ENCODE measurements around the gene TGDS.
A peak's percentile ranks its signal among the peaks of the same experiment; 100 is the strongest.
"Not testable (repeated sequence)": the region's sequence is repeated elsewhere in the genome, so short reads cannot be mapped to it uniquely, and the experiment has no call there.

TGDS gene

DNA sequence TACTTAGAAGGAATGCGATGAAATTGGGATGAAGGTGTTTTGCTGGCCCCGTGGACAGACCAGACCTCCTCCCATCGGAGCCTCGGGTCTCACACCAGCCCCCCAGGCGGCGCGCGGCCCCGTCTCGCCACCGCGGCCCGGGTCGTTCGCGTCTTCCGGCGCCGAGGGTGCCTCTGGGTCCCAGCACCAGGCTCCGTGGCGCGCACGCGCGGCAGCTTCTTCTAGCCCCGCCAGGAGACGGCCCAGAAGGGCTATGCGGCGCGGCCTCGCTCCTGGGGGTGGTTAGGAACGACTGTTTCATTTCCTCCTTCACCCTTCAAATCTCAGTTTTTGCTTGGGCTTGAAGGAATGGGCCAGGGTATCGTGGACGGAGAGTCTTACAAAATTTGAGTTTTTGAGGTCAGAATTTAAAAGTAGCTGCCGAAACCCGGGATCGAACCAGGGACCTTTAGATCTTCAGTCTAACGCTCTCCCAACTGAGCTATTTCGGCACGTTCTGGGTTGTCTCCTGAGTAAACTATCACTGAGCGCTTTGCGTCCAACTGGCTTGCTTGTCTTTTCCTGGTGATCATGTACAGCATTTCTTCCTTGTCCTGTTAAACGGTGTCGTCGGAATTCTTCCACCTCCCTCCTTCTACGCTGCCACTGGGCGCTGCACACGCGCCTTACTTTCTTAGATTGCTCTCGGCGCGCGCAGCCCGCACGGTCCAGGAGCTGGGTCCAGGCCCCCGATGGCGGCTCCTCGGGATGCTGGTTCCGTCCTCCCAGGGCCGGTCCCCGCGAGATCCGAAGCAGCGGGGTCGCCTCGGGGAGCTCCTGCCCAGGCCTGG, 46.5 kb downstream of the TGDS start:
- DNase-seq, result peak; percentile 83

DNA sequence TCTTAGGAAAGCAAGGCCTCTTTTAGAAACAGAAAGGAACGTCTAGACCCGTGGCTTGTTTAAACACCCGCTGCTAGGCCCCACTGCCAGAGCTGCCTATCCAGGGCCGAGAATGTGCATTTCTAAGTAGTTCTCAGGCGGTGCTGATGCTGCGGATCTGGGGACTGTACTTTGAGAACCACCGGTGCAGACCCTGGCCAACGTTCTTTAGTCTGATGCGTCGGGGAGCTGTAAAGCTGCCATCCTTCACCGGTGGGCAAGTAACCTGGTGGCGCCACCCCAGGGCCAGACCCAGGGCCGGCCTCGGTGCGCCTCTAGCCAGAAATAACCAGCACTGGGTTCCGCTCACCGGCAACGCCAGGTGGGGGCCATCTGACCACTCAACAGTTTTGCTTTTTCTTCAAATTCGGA, 47.1 kb downstream of the TGDS start:
- DNase-seq, result peak; percentile 76

GRCh38 chr13:94548382-94548781, 47.6 kb downstream of the TGDS start:
- no peak for DNase-seq

- no peak for DNase-seq
These were observed 49.7 kb downstream of the TGDS start for GRCh38 chr13:94546061-94546839.

DNA sequence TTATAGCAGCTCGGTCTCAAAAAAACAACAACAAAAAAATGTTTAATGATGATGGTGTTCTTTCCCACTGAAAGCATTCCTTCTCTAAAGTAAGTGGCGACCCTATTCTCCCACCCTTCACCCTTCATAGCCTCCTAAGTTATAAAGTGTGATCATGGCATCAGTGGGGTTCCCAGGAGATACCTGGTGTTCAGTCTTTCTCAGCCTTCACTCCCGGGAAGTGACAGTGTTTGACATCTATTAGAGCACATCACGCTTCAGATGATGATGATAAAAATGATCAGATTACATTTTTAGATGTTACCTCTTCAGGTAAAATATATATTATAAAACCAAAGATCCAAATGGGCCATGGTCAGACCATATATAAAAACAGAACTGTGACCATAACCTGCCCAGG, 51.0 kb downstream of the TGDS start:
- DNase-seq, result no peak

- no peak for DNase-seq
These were observed 53.0 kb downstream of the TGDS start for GRCh38 chr13:94542917-94543316.

GRCh38 chr13:94537740-94538630, 58.0 kb downstream of the TGDS start:
- no peak for DNase-seq

GRCh38 chr13:94535775-94536174, 60.2 kb downstream of the TGDS start:
- no peak for DNase-seq

- DNase-seq, result no peak
These were observed 60.7 kb downstream of the TGDS start for GRCh38 chr13:94535231-94535630.

GRCh38 chr13:94534166-94534565, 61.8 kb downstream of the TGDS start:
- no peak for DNase-seq

DNA sequence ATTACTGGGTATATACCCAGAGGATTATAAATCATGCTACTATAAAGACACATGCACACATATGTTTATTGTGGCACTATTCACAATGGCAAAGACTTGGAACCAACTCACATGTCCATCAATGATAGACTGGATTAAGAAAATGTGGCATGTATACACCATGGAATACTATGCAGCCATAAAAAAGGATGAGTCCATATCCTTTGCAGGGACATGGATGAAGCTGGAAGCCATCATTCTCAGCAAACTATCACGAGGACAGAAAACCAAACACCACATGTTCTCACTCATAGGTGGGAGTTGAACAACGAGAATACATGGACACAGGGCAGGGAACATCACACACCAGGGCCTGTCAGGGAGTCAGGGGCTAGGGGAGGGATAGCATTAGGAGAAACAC, 63.7 kb downstream of the TGDS start:
- DNase-seq, result not testable (repeated sequence)

DNA sequence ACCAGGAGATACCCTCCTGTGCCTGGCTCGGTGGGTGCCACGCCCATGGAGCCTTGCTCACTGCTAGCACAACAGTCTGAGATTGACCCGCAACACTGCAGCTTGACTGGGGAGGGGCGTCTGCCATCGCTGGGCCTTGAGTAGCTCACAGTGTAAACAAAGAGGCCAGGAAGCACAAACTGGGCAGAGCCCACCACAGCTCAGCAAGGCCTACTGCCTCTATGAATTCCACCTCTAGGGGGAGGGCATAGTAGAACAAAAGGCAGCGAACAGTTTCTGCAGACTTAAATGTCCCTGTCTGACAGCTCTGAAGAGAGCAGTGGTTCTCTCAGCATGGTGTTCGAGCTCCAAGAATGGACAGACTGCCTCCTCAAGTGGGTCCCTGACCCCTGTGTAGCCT, 69.0 kb downstream of the TGDS start:
- DNase-seq, result not testable (repeated sequence)

- DNase-seq, result no peak
These were observed 70.2 kb downstream of the TGDS start for GRCh38 chr13:94525781-94526180.

DNA sequence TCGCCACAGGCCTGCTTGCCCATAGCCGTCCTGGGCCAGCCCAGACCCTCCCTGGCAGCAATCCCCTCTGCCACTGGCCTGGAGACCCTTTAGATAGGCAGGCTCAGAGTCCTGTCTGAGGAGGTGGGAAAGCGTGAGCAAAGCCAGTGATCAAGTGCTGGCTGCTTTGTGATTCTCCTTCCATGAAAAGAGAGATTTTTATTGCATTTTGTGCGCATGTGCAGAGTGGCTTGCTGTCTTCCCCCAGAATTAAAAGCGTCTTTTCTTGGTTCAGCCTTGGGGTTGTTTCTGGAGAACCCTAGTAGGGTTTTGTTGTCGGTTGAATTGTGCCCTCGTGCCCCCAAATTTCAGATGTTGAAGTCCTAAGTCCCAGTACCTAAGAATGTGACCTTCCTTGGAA, 71.5 kb downstream of the TGDS start:
- DNase-seq, result no peak
